Measurements from ENCODE around the gene FBF1. TPM values are rescaled to one million over a fixed set of nuclear protein-coding genes. Genes with fewer than 3 reads are reported as not detected.

Gene FBF1
- total and polyA plus RNA-seq, 2 of the 8 experiments (the other 6 are each of a cell fraction or from before 2014, with no cell fraction given) = 8.1 to 13.1 TPM

DNA sequence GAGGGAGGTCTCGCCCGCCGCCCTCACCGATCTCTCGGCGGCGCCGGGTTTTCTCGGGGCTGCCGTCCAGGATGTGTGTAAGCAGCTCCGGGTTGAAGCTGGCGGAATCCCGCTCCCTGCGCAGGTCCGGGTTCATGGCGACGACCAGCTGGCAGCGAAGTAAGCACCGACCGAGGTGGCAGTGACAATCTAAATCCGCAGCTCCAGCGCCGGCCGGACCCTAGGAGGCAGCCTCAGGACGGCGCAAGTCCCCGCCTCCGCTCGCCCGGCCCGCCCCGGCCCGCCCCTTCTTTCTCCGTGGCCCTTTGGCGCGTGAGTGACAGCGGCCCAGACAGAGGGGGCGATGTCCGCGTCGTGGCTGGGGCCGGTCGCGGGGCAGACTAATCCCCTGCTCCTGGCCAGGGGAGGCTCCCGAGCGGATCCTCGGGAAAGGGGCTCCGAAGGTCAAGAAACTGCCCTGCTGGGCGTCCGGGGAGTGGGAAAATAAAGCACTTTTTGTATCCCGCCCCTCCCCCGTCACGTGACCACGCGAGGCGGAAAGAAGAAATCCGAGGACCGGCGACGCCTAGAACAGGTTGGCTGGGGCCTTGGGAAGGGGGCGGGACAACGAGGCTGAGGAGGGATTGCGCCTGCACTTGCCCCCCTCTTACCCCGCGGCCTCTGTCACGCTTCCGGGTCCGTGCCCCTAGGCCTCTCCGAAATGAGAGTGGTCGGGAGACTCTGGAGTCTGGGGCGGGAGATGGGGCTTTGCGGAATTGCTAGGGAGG, 38.3 kb upstream of the FBF1 start, which contains the start of the genes ACOX1 and TEN1 (continued):
- TF ChIP-seq POLR2AphosphoS5 (IDR thresholded peaks at IDR 0.05; ENCODE audit: low read depth, low read length) (peak; percentile 79; the same call in 1 of the 2 replicates), SP1 (IDR thresholded peaks at IDR 0.05; ENCODE audit: low read depth, low read length) (peak; percentile 17; the same call in 1 of the 2 replicates), NANOG (IDR thresholded peaks at IDR 0.05; ENCODE audit: insufficient read depth, low read depth, low read length, poor library complexity, severe bottlenecking) (no peak), ZNF274 (IDR thresholded peaks at IDR 0.05; ENCODE audit: borderline replicate concordance, extremely low read depth, low read length) (no peak), TEAD4 (IDR thresholded peaks at IDR 0.05; ENCODE audit: low read depth, low read length) (0 out of 2 replicates have a peak, but pooled peaks have one; percentile 5), NRF1 (IDR thresholded peaks at IDR 0.05; ENCODE audit: low read depth, low read length) (no peak), ASH2L (IDR thresholded peaks at IDR 0.05; ENCODE audit: low read length) (peak; percentile 67), MAX (IDR thresholded peaks at IDR 0.05) (no peak), SP2 (IDR thresholded peaks at IDR 0.05; ENCODE audit: low read length) (no peak), KDM5A (IDR thresholded peaks at IDR 0.05; ENCODE audit: low read length) (no peak), CTCF (IDR thresholded peaks at IDR 0.05; ENCODE audit: control extremely low read depth in 1 of 3, insufficient read depth in 1 of 3, low read depth in 1 of 3, low read length in 3 of 3) (peak in 2 of 3 experiments; percentile 21 to 36; a peak in 2 of 4 replicates), SUZ12 (IDR thresholded peaks at IDR 0.05; ENCODE audit: low read length) (no peak)
